HepG2 (cell line): ENCODE measurements around the gene KRT73. TPM values are rescaled to one million over a fixed set of nuclear protein-coding genes. Genes with fewer than 3 reads are reported as not detected.

Experiments
- ATAC-seq: fragments of 200-7000 bp; cut with Tn5 transposase; 3 replicates; pipeline ENCODE4 v1.9.1; 2020; ENCODE audit warnings: mild to moderate bottlenecking, moderate library complexity
- BruUV-seq: library from RNA; stranded (reverse); fragments of 400-500 nt; replicated peaks from 2 replicates; lab custom pipeline; 2021; lab: Mats Ljungman, UMichigan
- CTCF ChIA-PET: fragments of 300-600 bp; formaldehyde crosslinking; extraction: SDS; loops from one replicate; lab custom pipeline; 2021; ENCODE audit warnings: low total read pairs, inconsistent platforms, low intra/inter-chr PET ratio; lab: Yijun Ruan, JAX
- POLR2A ChIA-PET: fragments of 350-600 bp; sonication (Branson Sonifier 250); formaldehyde crosslinking; loops from one replicate; lab custom pipeline; 2020; ENCODE audit warnings: antibody characterized with exemption, inconsistent platforms; lab: Yijun Ruan, JAX
- DNase-seq: peaks from one replicate; pipeline ENCODE4 v3.0.0-alpha.2; 2015; ENCODE audit warnings: low spot score
- FAIRE-seq: peaks from 3 replicates; lab custom pipeline; 2011; peaks lifted over from hg19 to GRCh38; lab: Jason Lieb, UNC
- H2AFZ ChIP-seq: one replicate; pipeline ENCODE4 v1.6.1; 2011; ENCODE audit warnings: low read length, inconsistent platforms
- H3K27ac ChIP-seq: fragments of 300-600 bp; 3 replicates; pipeline ENCODE4 v1.8.0; 2011; ENCODE audit warnings: mixed run types, mild to moderate bottlenecking, mixed read lengths, low read length, inconsistent platforms; ENCODE audit not compliant: insufficient read depth; ENCODE audit errors: extremely low read length
- H3K27me3 ChIP-seq, 2 experiments: fragments of 200-600 bp in 1 of 2; 2 replicates in 1 of 2; 3 replicates in 1 of 2; pipeline versions ENCODE4 v1.6.0 to v1.8.0; 2011; ENCODE audit warnings: low read length in 2 of 2, mild to moderate bottlenecking in 2 of 2, moderate library complexity in 2 of 2, inconsistent platforms in 1 of 2; ENCODE audit not compliant: insufficient read depth in 2 of 2, control insufficient read depth in 1 of 2
- H3K36me3 ChIP-seq, 2 experiments: fragments of 200-600 bp in 1 of 2; replicated peaks in 1 of 2; 2 replicates in 1 of 2; 3 replicates in 1 of 2; pipeline versions ENCODE4 v1.5.1 to v1.8.0; 2011; ENCODE audit warnings: low read length in 2 of 2, inconsistent platforms in 1 of 2; ENCODE audit not compliant: insufficient read depth in 2 of 2, control insufficient read depth in 1 of 2
- H3K4me1 ChIP-seq: 2 replicates; pipeline ENCODE4 v1.5.1; 2012; ENCODE audit warnings: low read length, inconsistent platforms; ENCODE audit not compliant: insufficient read depth
- H3K4me2 ChIP-seq: 2 replicates; pipeline ENCODE4 v1.6.0; 2011; ENCODE audit warnings: low read depth, low read length, inconsistent platforms
- H3K4me3 ChIP-seq, 3 experiments: fragments of 200-600 bp in 1 of 3; sonication (generic), shearing (Covaris generic) in 1 of 3; replicated peaks in 1 of 3; 2 replicates each; pipeline ENCODE4 v1.5.1; 2011 to 2016; ENCODE audit warnings: low read length in 3 of 3, inconsistent platforms in 2 of 3, low read depth in 2 of 3, mild to moderate bottlenecking in 2 of 3, control low read depth in 1 of 3, mixed read lengths in 1 of 3; ENCODE audit not compliant: insufficient read depth in 1 of 3
- H3K79me2 ChIP-seq: one replicate; pipeline ENCODE4 v1.6.1; 2011; ENCODE audit warnings: low read length, inconsistent platforms; ENCODE audit not compliant: insufficient read depth
- H3K9ac ChIP-seq: 2 replicates; pipeline ENCODE4 v1.6.0; 2011; ENCODE audit warnings: mild to moderate bottlenecking, low read depth, low read length, inconsistent platforms; ENCODE audit not compliant: insufficient read depth
- H3K9me3 ChIP-seq: 2 replicates; pipeline ENCODE4 v1.5.1; 2012; ENCODE audit warnings: mild to moderate bottlenecking, low read length
- H4K20me1 ChIP-seq: 2 replicates; pipeline ENCODE4 v1.6.0; 2011; ENCODE audit warnings: inconsistent platforms, mild to moderate bottlenecking, low read length, moderate library complexity; ENCODE audit not compliant: insufficient read depth
- DNMT1 ChIP-seq: sonication (generic); formaldehyde crosslinking; IDR thresholded peaks from 2 replicates; pipeline ENCODE4 v1.5.1; 2020; ENCODE audit warnings: mild to moderate bottlenecking, missing genetic modification reagents
- EZH2 ChIP-seq: conservative IDR thresholded peaks from 2 replicates; pipeline ENCODE4 v1.6.1; 2012; ENCODE audit warnings: mild to moderate bottlenecking, low read depth, low read length, moderate library complexity
- PCBP2 ChIP-seq: fragments of 200-400 bp; formaldehyde crosslinking; optimal IDR thresholded peaks from 2 replicates; pipeline ENCODE3; 2018; ENCODE audit warnings: low read length, low read depth; ENCODE audit not compliant: poor library complexity, severe bottlenecking
- SRY ChIP-seq: sonication (generic); formaldehyde crosslinking; IDR thresholded peaks from 2 replicates; pipeline ENCODE4 v1.8.0; 2022; ENCODE audit warnings: mild to moderate bottlenecking, missing genetic modification reagents
- ZBTB37 ChIP-seq: sonication (generic); formaldehyde crosslinking; IDR thresholded peaks from 2 replicates; pipeline ENCODE4 v1.4.0; 2020; ENCODE audit warnings: mild to moderate bottlenecking, missing genetic modification reagents
- ZNF12 ChIP-seq: sonication (generic); formaldehyde crosslinking; IDR thresholded peaks from 2 replicates; pipeline ENCODE4 v1.5.0; 2020; ENCODE audit warnings: missing genetic modification reagents
- ZNF232 ChIP-seq: sonication (generic); formaldehyde crosslinking; IDR thresholded peaks from 2 replicates; pipeline ENCODE4 v1.4.0; 2020; ENCODE audit warnings: missing genetic modification reagents, borderline replicate concordance
- ZXDC ChIP-seq: sonication (generic); formaldehyde crosslinking; IDR thresholded peaks from 2 replicates; pipeline ENCODE4 v1.5.0; 2020; ENCODE audit warnings: mild to moderate bottlenecking, missing genetic modification reagents
- WGBS: methylation state at CpG from one replicate; pipeline ENCODE4 v1.1.6; 2017; ENCODE audit warnings: low lambda C conversion rate; 5-methylcytosine and 5-hydroxymethylcytosine counted together
- in situ Hi-C: cut with HindIII; loops from 2 replicates; pipeline ENCODE4 v1.10.0; 2017; ENCODE audit warnings: low pct_unique_long_range_greater_than_20kb; ENCODE audit not compliant: extremely low pct_ligation_motif_present
- intact Hi-C: fragments of 100-400 bp; cut with micrococcal nuclease; formaldehyde crosslinking; loops from one replicate; pipeline ENCODE4 v1.10.0; 2022; ENCODE audit not compliant: unreplicated experiment
- polyA plus RNA-seq, 8 experiments: library from polyadenylated mRNA; depleted of rRNA in 3 of 8; stranded (reverse) in 7 of 8; unstranded in 1 of 8; fragments of >200 nt; fragmentation: Illumina TruSeq in 4 of 8; extraction: Trizol in 4 of 8; gene quantifications; 2 replicates each; pipeline versions ENCODE4 v1.2.1 to v1.2.3, GENCODE V29; 2011 to 2016; ENCODE audit warnings: low read depth in 4 of 8, missing spikeins in 1 of 8, mixed read lengths in 1 of 8; ENCODE audit not compliant: insufficient read depth in 1 of 8
- total RNA-seq, 5 experiments: library from RNA; depleted of rRNA; stranded (reverse); fragments of >200 nt; fragmentation: Illumina TruSeq; extraction: Trizol; gene quantifications; 2 replicates each; pipeline ENCODE4 v1.2.3, GENCODE V29; 2016; ENCODE audit warnings: low read depth in 1 of 5

Gene KRT73
- total and polyA plus RNA-seq, 2 of the 13 experiments (the other 11 are each of a cell fraction or from before 2014, with no cell fraction given): not detected

DNA sequence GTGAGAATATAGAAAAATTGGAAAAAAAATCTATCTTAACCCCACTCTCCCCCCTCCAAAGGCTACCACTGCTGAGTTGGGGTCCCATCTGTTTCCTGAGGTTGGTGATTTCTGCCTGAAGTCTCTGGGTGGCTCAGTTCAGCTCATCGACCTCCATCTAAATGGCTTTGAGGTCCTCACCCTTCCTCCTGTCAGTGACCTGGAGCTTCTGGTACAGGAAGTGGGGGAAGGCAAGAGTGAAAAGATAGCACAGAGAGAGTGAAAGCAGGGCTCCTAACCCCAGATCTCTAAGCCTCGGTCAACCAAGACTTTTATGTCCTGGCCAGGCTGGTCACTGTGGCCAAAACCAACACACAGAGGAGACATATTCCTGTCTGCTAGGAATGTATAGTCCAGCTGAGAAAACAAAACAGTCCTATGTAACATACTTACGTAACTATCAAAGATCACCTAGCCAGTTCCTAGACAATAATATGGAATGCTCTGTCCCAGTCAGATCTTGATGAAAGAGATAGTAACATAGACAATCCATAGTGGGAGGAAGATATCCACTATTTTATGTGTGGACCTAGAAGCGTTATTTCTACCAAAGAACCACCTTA is 12.3 kb upstream of the KRT73 start:
- no peak overlapping the region for H2AFZ ChIP-seq
- ATAC-seq (no peak), DNase-seq (no peak), FAIRE-seq (no peak)
- H3K36me3 ChIP-seq: no peaks in the 10 kb centered on the region
- POLR2A ChIA-PET: no interaction called here
- H3K4me2 ChIP-seq: no peak overlapping the region
- intact Hi-C loops: no loop called here
- H3K27ac ChIP-seq: no peak overlapping the region
- peaks cover 0 to 22% of the 10 kb centered on the region in 2 experiments; a peak in 2 of 5 replicates for H3K27me3 ChIP-seq
- no TSS peak for BruUV-seq
- H3K4me1 ChIP-seq: no peaks in the 10 kb centered on the region
- CTCF ChIA-PET: no interaction called here
- in situ Hi-C loops: no loop called here
- H3K9ac ChIP-seq: no peak overlapping the region
- 3% methylated on average over 4 of the region's 4 CpGs for whole genome bisulfite sequencing
- H3K79me2 ChIP-seq: no peaks in the 10 kb centered on the region
- no peak overlapping the region for H3K4me3 ChIP-seq
- TF ChIP-seq ZNF12 (CRISPR knock-in tag) (peak; percentile 91), ZXDC (CRISPR knock-in tag) (no peak)
- no peaks in the 10 kb centered on the region for H3K9me3 ChIP-seq
- H4K20me1 ChIP-seq: no peaks in the 10 kb centered on the region

DNA sequence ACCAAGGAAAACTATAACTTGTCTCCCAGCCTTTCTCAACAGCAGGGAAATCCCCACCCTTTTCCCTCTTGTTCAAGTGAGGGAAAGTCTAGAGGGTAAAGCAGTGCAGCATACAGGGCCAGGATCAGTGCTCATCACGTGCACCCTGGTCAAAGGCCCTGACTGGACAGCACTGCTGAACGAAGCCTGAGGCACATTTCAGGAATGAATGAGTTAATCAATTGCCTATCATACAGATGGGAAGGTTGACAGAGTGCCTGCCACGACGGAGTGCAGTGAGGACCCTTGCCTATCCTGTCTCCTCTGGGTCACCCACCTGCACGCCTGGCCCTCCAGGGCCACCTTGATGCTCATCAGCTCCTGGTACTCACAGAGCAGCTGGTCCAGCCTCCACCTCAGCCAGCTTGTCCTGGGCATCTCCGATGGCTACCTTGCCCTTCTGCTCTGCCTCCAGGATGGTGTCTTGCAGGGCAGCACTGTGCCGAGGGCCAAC is 11.7 kb upstream of the KRT73 start:
- Histone ChIP-seq H3K9me3 (no peaks in the 10 kb centered on the region), H3K4me2 (no peak overlapping the region), H3K4me3 (no peak overlapping the region), H3K27me3 (peaks cover 0 to 22% of the 10 kb centered on the region in 2 experiments; a peak in 2 of 5 replicates), H3K79me2 (no peaks in the 10 kb centered on the region), H3K36me3 (no peaks in the 10 kb centered on the region), H4K20me1 (no peaks in the 10 kb centered on the region), H3K27ac (no peak overlapping the region), H2AFZ (no peak overlapping the region), H3K9ac (no peak overlapping the region), H3K4me1 (no peaks in the 10 kb centered on the region)
- ATAC-seq: no peak
- ChIA-PET CTCF (no interaction called here), POLR2A (no interaction called here)
- FAIRE-seq: no peak
- DNase-seq: no peak
- BruUV-seq: no TSS peak
- WGBS: 10% methylated on average over 5 of the region's 7 CpGs
- TF ChIP-seq SRY (CRISPR knock-in tag) (no peak), PCBP2 (no peak), DNMT1 (CRISPR knock-in tag) (no peak), ZBTB37 (CRISPR knock-in tag) (no peak), ZNF232 (no peak), EZH2 (no peak)
- intact Hi-C loops: no loop called here
- in situ Hi-C loops: no loop called here
